ENCODE results near the gene PPP1R3G.

The PPP1R3G gene

DNA sequence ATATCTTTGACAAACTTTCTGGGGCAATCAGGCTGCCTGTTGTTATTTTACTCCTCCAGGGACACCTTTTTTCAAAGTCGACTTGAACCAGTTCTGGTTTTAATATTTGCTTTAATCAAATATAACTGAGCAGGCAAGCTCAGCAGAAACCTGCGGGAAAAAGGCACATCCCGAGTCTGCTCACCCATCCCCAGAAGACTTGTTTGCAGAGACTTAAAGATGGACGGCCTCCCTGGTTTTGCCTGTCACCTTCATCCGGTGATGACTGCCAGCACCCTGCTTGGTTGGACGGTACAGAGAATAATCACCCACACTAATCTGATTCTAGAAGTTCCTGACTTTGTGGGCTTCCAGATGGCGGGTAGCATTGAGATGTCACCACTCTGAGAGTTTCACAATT lies 36.8 kb downstream of the PPP1R3G start:
- DNase-seq: no peak

DNA sequence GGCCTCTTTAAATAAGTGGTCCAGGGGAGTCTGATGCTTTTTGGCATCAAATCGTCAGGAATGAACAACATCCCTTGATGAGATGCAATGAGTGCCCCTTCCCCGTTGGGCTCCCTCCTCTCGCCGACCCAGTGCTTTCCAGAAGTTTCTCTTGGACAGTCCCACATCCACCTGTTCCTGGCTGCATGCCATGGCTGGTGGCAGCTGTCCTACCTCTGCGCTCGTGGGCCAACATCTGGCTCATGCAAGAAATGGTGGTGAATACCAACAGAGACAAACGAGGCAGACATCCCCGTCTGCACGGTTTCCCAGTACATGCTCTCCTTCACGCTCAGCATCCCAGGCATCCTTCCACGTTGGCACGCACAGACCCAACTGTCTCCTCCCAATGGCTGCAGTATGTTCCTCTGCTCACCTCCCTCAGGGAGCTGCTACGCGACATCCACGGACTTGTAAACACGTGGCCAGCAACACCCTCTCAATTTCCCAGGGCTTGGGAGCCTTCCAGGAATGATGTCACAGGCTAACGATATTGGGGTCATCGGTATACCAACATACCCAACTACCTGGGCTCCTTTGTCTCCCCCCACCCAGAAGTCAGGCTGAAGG lies 37.5 kb downstream of the PPP1R3G start:
- no peak for DNase-seq

GRCh38 chr6:5123296-5124143 lies 38.4 kb downstream of the PPP1R3G start:
- no peak for DNase-seq

DNA sequence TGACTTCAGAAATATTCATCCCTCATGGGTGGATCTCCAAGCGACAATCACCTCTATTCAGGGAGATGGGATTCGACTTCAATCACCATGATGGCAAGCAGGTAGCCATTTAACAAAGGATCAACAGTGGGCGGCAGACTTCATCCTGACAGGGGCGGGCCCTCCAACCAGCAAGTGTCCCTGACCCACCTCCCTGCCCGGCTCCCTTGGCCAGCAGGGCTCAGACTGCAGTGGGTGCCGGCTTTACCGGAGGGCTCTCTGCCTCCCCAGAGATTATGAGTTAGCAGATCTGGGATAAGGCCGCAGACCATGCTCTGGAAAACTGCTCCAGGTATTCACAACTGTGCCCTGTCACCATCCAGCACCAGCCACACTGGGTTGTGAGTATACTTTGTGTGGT lies 39.4 kb downstream of the PPP1R3G start:
- DNase-seq: no peak

GRCh38 chr6:5125152-5126006 lies 40.2 kb downstream of the PPP1R3G start:
- DNase-seq: no peak

DNA sequence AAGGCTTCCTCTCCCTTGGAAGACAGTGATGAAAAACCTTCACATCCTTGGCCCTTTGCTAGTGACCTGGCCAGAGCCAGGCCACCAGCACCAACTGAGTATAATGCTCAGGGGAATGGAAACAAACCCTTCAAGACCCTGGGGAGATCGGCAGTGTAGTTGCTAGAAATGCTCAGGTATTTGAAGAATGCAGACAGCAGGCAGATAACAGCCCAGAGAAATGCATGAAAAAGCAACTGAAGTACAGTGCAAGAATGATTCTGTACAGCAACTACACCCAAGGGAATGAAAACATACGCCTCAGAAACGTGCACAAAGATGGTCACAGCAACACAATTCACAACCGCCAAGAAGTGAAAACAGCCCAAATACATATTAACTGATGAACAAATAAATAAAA lies 41.1 kb downstream of the PPP1R3G start:
- no peak for DNase-seq

- DNase-seq: no peak
These were observed 42.1 kb downstream of the PPP1R3G start for GRCh38 chr6:5127106-5127687.

DNA sequence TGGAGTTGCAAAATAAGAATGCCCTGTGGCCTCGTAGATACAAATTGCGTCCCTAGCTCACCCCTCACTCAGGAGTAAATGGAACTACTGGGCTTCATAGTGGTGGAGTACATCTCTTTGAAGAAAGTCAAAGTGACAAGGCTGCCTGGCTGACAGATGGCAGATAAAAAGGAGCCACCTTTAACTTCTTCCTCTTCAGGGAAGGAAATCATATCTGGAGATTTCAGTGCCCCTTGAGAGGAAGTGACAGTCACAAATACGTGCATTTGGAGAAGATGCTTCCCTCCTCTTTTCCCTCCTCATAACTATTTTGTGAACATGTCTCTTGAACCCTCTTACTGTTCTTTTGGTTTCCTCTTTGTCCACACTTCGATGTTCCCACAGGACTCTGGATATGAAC lies 43.2 kb downstream of the PPP1R3G start:
- DNase-seq: no peak

GRCh38 chr6:5130135-5130866 lies 45.2 kb downstream of the PPP1R3G start:
- DNase-seq: no peak

- DNase-seq: no peak
These were observed 47.6 kb downstream of the PPP1R3G start for GRCh38 chr6:5132731-5133130.

GRCh38 chr6:5133943-5134342 lies 48.8 kb downstream of the PPP1R3G start:
- no peak for DNase-seq

DNA sequence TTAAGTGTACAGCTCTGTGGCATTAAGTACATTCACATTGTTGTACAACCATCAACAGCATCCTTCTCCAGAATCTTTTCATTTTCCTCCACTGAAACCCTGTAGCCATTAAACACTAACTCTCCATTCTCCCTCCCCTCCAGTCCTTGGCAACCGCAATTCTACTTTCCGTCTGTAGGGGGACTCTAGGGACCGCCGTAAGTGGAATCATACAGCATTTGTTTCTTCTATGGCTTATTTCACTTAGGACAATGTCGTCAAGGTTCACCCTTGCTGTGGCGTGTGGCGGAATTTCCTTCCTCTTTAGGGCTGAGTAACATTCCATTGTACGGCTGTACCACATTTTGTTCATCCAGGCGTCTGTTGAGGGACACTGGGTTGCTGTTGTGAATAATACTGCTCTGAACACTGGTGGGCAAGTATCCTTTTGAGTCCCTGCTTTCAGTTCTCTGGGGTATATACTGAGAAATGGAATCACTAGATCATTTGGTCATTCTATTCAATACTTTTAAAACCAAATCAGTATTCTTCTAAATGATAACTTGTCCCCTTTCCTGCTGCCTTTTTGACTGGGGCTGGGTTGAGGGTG lies 50.7 kb downstream of the PPP1R3G start:
- DNase-seq: peak; percentile 59 to 62

- DNase-seq: no peak
These were observed 51.7 kb downstream of the PPP1R3G start for GRCh38 chr6:5136851-5137250.

All from activated T-cell treated with anti-CD3 and anti-CD28 coated beads, Interleukin-2, amount 50 U/mL, for 48 hours (primary cell).